RWPE1 (cell line): ENCODE measurements around the gene KDR.

Source experiments
- CTCF ChIA-PET: fragments of 350-600 bp; sonication (Branson Sonifier 250); formaldehyde crosslinking; extraction: SDS; loops from one replicate; lab custom pipeline; 2021; lab: Yijun Ruan, JAX
- POLR2A ChIA-PET: fragments of 400-600 bp; formaldehyde crosslinking; extraction: SDS; loops from one replicate; lab custom pipeline; 2020; ENCODE audit warnings: antibody characterized with exemption; ENCODE audit not compliant: low non-redundant PET; lab: Yijun Ruan, JAX
- DNase-seq: peaks from one replicate; pipeline ENCODE4 v3.0.0; 2012; ENCODE audit warnings: low spot score
- H3K27ac ChIP-seq: fragments of 450-650 bp; 2 replicates; pipeline ENCODE4 v1.5.1; 2017
- TF ChIP-seq, protein P1 (sequence below): fragments of 450-650 bp; conservative IDR thresholded peaks from 2 replicates; pipeline ENCODE4 v1.5.1; 2017; ENCODE audit warnings: low read depth, mild to moderate bottlenecking

KDR gene

DNA sequence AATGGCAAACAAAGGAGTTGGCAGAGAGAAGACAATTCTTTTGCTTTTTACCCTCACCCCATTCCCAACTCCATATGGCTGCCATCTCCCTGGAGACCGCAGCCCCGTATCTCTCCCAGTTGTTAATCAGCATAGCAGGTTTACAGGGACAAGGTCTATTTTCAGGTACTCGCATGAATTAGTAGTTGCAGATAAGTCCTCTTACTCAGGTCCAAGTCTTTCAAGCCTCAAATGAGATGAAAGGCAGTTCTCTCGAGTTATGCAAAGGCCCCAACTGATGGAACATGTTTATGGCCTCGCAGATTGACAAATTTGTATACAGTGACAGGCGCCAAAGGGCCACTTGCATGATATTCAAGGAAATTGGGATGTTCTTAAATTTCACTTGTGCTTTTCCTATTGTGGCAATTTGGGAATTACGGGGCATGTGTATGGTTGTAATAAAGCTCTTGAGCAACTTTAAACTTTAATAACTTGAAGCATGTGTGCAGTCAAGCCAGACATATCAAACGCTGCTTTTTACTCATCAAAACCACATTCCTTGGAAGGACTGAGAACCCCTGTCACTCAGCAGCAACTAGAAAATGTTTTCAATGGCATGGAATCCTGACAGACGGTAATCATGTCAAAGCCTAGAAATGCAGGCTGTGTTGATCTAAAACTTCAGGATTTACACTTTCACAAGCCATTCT, 45.1 kb downstream of the KDR start:
- CTCF ChIA-PET, result interaction anchor here (0.6 kb wide), 1 partner anchor 108 kb away, joined by 3 read pairs; no protein-coding TSS in a partner anchor
- no peak for DNase-seq

DNA sequence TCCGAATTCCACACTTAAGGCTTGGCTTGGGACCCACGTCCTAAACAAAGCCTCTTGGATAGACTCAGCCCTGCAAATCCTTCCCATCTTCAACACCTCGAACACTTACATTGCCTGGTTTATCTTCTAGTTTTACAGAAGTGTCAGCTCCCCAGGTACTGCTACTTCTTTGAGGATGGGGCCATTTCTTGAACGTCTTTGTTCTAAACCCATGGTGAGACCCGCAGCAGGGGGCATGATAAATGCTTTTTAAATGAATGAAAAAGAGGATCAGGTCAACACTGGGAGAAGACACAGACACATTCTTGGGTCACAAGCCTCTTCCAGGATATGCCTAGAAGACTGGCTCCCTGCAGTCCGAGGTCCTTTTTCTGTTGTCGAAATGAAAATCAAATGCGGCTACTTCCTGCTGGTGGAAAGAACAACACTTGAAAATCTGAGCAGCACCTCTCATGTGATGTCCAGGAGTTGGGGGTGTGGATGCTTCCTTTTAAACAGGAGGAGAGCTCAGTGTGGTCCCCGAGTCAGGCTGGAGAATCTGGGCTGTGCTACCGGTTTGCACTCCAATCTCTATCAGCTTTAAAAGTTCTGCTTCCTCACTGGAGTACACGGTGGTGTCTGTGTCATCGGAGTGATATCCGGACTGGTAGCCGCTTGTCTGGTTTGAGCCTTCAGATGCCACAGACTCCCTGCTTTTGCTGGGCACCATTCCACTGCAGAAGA, 45.8 kb downstream of the KDR start:
- no peak overlapping the region for H3K27ac ChIP-seq
- POLR2A ChIA-PET, result no interaction called here
- CTCF ChIA-PET, result no interaction called here
- DNase-seq, result no peak
- TF ChIP-seq, protein P1, sequence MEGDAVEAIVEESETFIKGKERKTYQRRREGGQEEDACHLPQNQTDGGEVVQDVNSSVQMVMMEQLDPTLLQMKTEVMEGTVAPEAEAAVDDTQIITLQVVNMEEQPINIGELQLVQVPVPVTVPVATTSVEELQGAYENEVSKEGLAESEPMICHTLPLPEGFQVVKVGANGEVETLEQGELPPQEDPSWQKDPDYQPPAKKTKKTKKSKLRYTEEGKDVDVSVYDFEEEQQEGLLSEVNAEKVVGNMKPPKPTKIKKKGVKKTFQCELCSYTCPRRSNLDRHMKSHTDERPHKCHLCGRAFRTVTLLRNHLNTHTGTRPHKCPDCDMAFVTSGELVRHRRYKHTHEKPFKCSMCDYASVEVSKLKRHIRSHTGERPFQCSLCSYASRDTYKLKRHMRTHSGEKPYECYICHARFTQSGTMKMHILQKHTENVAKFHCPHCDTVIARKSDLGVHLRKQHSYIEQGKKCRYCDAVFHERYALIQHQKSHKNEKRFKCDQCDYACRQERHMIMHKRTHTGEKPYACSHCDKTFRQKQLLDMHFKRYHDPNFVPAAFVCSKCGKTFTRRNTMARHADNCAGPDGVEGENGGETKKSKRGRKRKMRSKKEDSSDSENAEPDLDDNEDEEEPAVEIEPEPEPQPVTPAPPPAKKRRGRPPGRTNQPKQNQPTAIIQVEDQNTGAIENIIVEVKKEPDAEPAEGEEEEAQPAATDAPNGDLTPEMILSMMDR, result no peak

More for the DNA sequence above, 45.1 kb downstream of the KDR start:
- TF ChIP-seq, protein P1, result no peak
- no peak overlapping the region for H3K27ac ChIP-seq
- POLR2A ChIA-PET, result no interaction called here

DNA sequence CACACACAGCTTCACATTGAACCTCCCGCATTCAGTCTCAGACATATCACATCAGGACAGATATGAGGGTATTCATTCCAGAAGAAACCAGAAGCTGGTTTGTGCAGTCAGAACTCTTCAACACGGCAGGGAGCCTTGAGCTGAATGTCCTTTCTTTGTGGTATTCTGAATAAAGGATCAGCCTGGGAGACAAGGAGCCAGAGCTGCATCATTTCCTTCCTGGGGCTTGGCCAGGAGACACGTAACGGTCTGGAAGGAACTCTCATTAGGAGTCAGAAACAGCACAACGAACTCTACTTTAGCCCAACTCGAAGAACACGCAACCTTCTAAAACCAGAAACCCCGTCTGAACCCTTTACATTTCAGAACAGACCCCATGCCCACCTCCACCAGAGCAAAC, 46.4 kb downstream of the KDR start:
- ChIA-PET CTCF (no interaction called here), POLR2A (no interaction called here)
- TF ChIP-seq, protein P1, result no peak
- H3K27ac ChIP-seq, result no peak overlapping the region
- no peak for DNase-seq

DNA sequence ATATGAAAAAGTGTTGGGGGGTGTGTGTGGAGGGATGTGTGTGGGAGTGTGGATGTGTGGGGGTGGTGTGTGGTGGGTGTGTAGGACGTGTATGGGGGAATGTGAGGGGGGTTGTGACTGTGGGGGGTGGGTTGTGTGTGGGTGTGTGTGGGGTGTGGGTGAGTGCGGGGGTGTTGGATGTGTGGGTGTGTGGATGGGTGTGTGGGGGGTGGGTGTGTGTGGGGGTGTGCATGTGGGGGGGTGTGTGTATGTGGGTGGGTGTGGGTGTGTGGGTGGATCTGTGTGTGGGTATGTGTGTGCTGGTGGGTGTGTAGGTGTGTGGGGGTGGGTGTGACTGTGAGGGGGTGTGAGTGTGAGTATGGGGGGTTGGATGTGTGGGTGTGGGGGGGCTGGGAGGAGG, 47.8 kb downstream of the KDR start:
- POLR2A ChIA-PET, result no interaction called here
- DNase-seq, result no peak
- CTCF ChIA-PET, result no interaction called here
- no peak overlapping the region for H3K27ac ChIP-seq
- TF ChIP-seq, protein P1, result no peak

DNA sequence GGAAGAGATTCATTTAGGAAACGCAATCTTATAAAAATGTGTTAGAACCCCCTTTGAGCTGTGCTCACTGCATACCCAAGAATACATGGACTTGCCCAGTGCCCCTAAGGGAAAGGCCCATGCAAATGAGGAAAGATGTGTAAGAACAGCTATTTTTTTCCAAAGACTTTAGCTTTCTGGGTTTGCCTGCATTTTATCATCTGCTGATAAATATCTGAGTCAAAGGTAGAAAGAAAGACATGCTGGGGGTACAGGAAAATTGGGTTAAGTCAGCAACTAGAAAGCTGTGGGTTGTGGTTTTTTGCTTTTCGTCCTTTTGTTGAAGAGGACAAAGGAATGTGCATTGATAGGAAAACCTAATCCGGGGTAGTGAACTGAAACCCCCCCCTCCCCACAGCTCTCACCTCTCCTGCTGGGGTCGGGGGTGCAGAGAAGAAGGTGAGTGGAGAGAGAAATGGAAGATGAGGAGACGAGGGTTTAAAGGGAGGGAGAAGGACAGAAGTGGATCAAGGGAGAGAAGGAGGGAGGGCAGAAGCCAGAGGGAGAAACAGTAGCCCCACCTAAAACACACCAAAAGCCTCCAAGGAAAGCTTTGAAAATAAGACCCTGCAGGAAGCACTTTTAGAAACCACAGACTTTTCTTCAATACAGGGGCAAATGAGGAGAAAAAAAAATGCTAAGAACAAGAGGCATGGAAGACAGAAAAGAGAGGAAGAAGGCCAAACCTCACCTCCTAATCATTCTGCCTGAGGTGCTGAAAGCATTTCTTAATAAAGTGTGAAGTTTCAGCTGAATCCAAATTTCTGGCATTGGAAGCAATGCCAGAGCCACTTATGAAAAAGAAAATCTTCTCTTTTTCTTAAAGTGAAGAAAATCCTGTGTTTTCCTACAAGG, 49.3 kb downstream of the KDR start:
- POLR2A ChIA-PET, result no interaction called here

More for the DNA sequence above, 49.3 kb downstream of the KDR start:
- DNase-seq, result no peak
- TF ChIP-seq, protein P1, result no peak
- H3K27ac ChIP-seq, result no peak overlapping the region
- CTCF ChIA-PET, result interaction anchor here (0.6 kb wide), 2 partner anchors 20 to 242 kb away, joined by 3 read pairs; no protein-coding TSS in a partner anchor
